Measurements from ENCODE around the gene WSB1. TPM values are rescaled to one million over a fixed set of nuclear protein-coding genes. Genes with fewer than 3 reads are reported as not detected.

The WSB1 gene
- total RNA-seq, 1 donor from 2014 or later: 452 TPM

- H3K27ac Mint-ChIP-seq: no peak overlapping the region
- no peaks in the 10 kb centered on the region for H3K27me3 Mint-ChIP-seq
- H3K9me3 Mint-ChIP-seq (ENCODE audit: low read depth): no peaks in the 10 kb centered on the region
- H3K4me3 Mint-ChIP-seq (ENCODE audit: low read depth): no peak overlapping the region
- H3K36me3 Mint-ChIP-seq (ENCODE audit: insufficient read depth): no peaks in the 10 kb centered on the region
- peaks cover 4% of the 10 kb centered on the region for H3K4me1 Mint-ChIP-seq (ENCODE audit: low read depth)
- no peak for TF ChIP-seq CTCF (IDR thresholded peaks at IDR 0.05; ENCODE audit: unreplicated experiment)
- no peak for DNase-seq (ENCODE audit: low spot score, unreplicated experiment)
Measured at GRCh38 chr17:27343294-27343693, 49.4 kb downstream of the WSB1 start.

GRCh38 chr17:27343977-27344607 is 50.2 kb downstream of the WSB1 start:
- no peak overlapping the region for H3K4me3 Mint-ChIP-seq (ENCODE audit: low read depth)
- peaks cover 4% of the 10 kb centered on the region for H3K4me1 Mint-ChIP-seq (ENCODE audit: low read depth)
- no peaks in the 10 kb centered on the region for H3K36me3 Mint-ChIP-seq (ENCODE audit: insufficient read depth)
- no peaks in the 10 kb centered on the region for H3K27me3 Mint-ChIP-seq
- no peak for DNase-seq (ENCODE audit: low spot score, unreplicated experiment)
- no peaks in the 10 kb centered on the region for H3K9me3 Mint-ChIP-seq (ENCODE audit: low read depth)
- TF ChIP-seq CTCF (IDR thresholded peaks at IDR 0.05; ENCODE audit: unreplicated experiment): no peak
- H3K27ac Mint-ChIP-seq: peak overlapping the region; percentile 81

GRCh38 chr17:27345141-27345904 is 51.4 kb downstream of the WSB1 start:
- H3K27me3 Mint-ChIP-seq: no peaks in the 10 kb centered on the region
- peak overlapping the region; percentile 79 for H3K4me3 Mint-ChIP-seq (ENCODE audit: low read depth)
- H3K4me1 Mint-ChIP-seq (ENCODE audit: low read depth): peaks cover 4% of the 10 kb centered on the region
- H3K27ac Mint-ChIP-seq: peak overlapping the region; percentile 98
- no peaks in the 10 kb centered on the region for H3K36me3 Mint-ChIP-seq (ENCODE audit: insufficient read depth)
- H3K9me3 Mint-ChIP-seq (ENCODE audit: low read depth): no peaks in the 10 kb centered on the region
- no peak for TF ChIP-seq CTCF (IDR thresholded peaks at IDR 0.05; ENCODE audit: unreplicated experiment)
- DNase-seq (ENCODE audit: low spot score, unreplicated experiment): no peak

GRCh38 chr17:27346228-27346899 is 52.5 kb downstream of the WSB1 start:
- TF ChIP-seq CTCF (IDR thresholded peaks at IDR 0.05; ENCODE audit: unreplicated experiment): no peak
- Mint-ChIP-seq H3K9me3 (ENCODE audit: low read depth) (no peaks in the 10 kb centered on the region), H3K4me3 (ENCODE audit: low read depth) (no peak overlapping the region), H3K4me1 (ENCODE audit: low read depth) (peaks cover 4% of the 10 kb centered on the region), H3K27ac (peak overlapping the region; percentile 37), H3K36me3 (ENCODE audit: insufficient read depth) (no peaks in the 10 kb centered on the region), H3K27me3 (no peaks in the 10 kb centered on the region)
- no peak for DNase-seq (ENCODE audit: low spot score, unreplicated experiment)

GRCh38 chr17:27348196-27348595 is 54.3 kb downstream of the WSB1 start:
- Mint-ChIP-seq H3K27me3 (no peaks in the 10 kb centered on the region), H3K27ac (no peak overlapping the region), H3K36me3 (ENCODE audit: insufficient read depth) (no peaks in the 10 kb centered on the region), H3K4me3 (ENCODE audit: low read depth) (peak overlapping the region; percentile 37), H3K9me3 (ENCODE audit: low read depth) (no peaks in the 10 kb centered on the region), H3K4me1 (ENCODE audit: low read depth) (peaks cover 7% of the 10 kb centered on the region)
- TF ChIP-seq CTCF (IDR thresholded peaks at IDR 0.05; ENCODE audit: unreplicated experiment): no peak
- no peak for DNase-seq (ENCODE audit: low spot score, unreplicated experiment)

Data from progenitor cell of endocrine pancreas (in vitro differentiated cells).